Neuronal stem cell (in vitro differentiated cells): ENCODE measurements around the gene CRYBA4.

Experiments
- DNase-seq: peaks from one replicate; pipeline ENCODE4 v3.0.0-alpha.2; 2013; ENCODE audit warnings: low spot score
- H2AFZ ChIP-seq: one replicate; pipeline ENCODE4 v1.6.1; 2013; ENCODE audit warnings: mild to moderate bottlenecking, low read length, inconsistent platforms
- H2AK5ac ChIP-seq: 2 replicates; pipeline ENCODE4 v1.6.1; 2013; ENCODE audit warnings: low read depth, mild to moderate bottlenecking, inconsistent platforms, low read length, moderate library complexity, mixed read lengths
- H2BK120ac ChIP-seq: 2 replicates; pipeline ENCODE4 v1.6.1; 2013; ENCODE audit warnings: low read depth, mild to moderate bottlenecking, inconsistent platforms, low read length, moderate library complexity, mixed read lengths
- H2BK12ac ChIP-seq: one replicate; pipeline ENCODE4 v1.6.1; 2013; ENCODE audit warnings: low read length, inconsistent platforms
- H2BK15ac ChIP-seq: 2 replicates; pipeline ENCODE4 v1.6.1; 2013; ENCODE audit warnings: mild to moderate bottlenecking, low read length, inconsistent platforms, mixed read lengths
- H2BK5ac ChIP-seq: one replicate; pipeline ENCODE4 v1.6.1; 2013; ENCODE audit warnings: inconsistent platforms, mild to moderate bottlenecking, low read length, moderate library complexity
- H3K14ac ChIP-seq: one replicate; pipeline ENCODE4 v1.6.1; 2013; ENCODE audit warnings: low read length, inconsistent platforms
- H3K18ac ChIP-seq: 2 replicates; pipeline ENCODE4 v1.6.1; 2013; ENCODE audit warnings: low read length, inconsistent platforms
- H3K23ac ChIP-seq: 2 replicates; pipeline ENCODE4 v1.6.1; 2013; ENCODE audit warnings: low read depth, mild to moderate bottlenecking, mixed read lengths, low read length, inconsistent platforms; ENCODE audit not compliant: poor library complexity
- H3K27ac ChIP-seq: replicated peaks from 3 replicates; pipeline ENCODE4 v1.5.1; 2013; ENCODE audit warnings: low read length, inconsistent platforms
- H3K27me3 ChIP-seq, 3 experiments: 2 replicates each; pipeline ENCODE4 v1.6.1; 2013; ENCODE audit warnings: low read length in 3 of 3, mild to moderate bottlenecking in 2 of 3, inconsistent platforms in 1 of 3, low read depth in 1 of 3, mixed read lengths in 1 of 3, moderate library complexity in 1 of 3; ENCODE audit not compliant: control insufficient read depth in 3 of 3, insufficient read depth in 3 of 3
- H3K36me3 ChIP-seq, 2 donors: replicated peaks in 1 of 2; 2 replicates each; pipeline ENCODE4 v1.6.1; 2013; ENCODE audit warnings: low read length in 2 of 2; ENCODE audit not compliant: control insufficient read depth in 2 of 2, insufficient read depth in 2 of 2
- H3K4ac ChIP-seq: 2 replicates; pipeline ENCODE4 v1.6.1; 2013; ENCODE audit warnings: inconsistent platforms, mild to moderate bottlenecking, low read length, moderate library complexity
- H3K4me1 ChIP-seq, 2 donors: 1 replicate in 1 of 2; 2 replicates in 1 of 2; pipeline ENCODE4 v1.6.1; 2013; ENCODE audit warnings: low read length in 2 of 2, low read depth in 1 of 2; ENCODE audit not compliant: control insufficient read depth in 2 of 2, insufficient read depth in 1 of 2
- H3K4me2 ChIP-seq: one replicate; pipeline ENCODE4 v1.6.1; 2013; ENCODE audit warnings: mild to moderate bottlenecking, low read length, inconsistent platforms; ENCODE audit not compliant: insufficient read depth, poor library complexity, severe bottlenecking
- H3K4me3 ChIP-seq, 2 donors: 2 replicates each; pipeline ENCODE4 v1.5.1; 2013; ENCODE audit warnings: low read length in 2 of 2, mild to moderate bottlenecking in 2 of 2, inconsistent platforms in 1 of 2, moderate library complexity in 1 of 2
- H3K79me1 ChIP-seq: one replicate; pipeline ENCODE4 v1.6.1; 2013; ENCODE audit warnings: low read depth, mild to moderate bottlenecking, inconsistent platforms, low read length, moderate library complexity
- H3K9ac ChIP-seq: one replicate; pipeline ENCODE4 v1.6.1; 2013; ENCODE audit warnings: mild to moderate bottlenecking, low read depth, low read length, inconsistent platforms; ENCODE audit not compliant: poor library complexity
- H3K9me3 ChIP-seq, 2 donors: replicated peaks in 1 of 2; 2 replicates each; pipeline versions ENCODE3 to v1.6.1; 2013; ENCODE audit warnings: low read length in 2 of 2, mild to moderate bottlenecking in 2 of 2, inconsistent platforms in 1 of 2, low read depth in 1 of 2, mixed read lengths in 1 of 2, moderate library complexity in 1 of 2; ENCODE audit not compliant: control insufficient read depth in 2 of 2, insufficient read depth in 1 of 2
- H4K8ac ChIP-seq: one replicate; pipeline ENCODE4 v1.6.1; 2013; ENCODE audit warnings: low read depth, mild to moderate bottlenecking, inconsistent platforms, low read length, moderate library complexity
- H4K91ac ChIP-seq: one replicate; pipeline ENCODE4 v1.6.1; 2013; ENCODE audit warnings: low read length, low read depth, mild to moderate bottlenecking, inconsistent platforms; ENCODE audit not compliant: poor library complexity
- WGBS, 2 donors: extraction: QIAGEN DNeasy Blood & Tissue Kit; methylation state at CpG; one replicate each; pipeline ENCODE4 v1.1.7; 2013; ENCODE audit warnings: missing lambda C conversion rate in 2 of 2, mixed read lengths in 1 of 2; ENCODE audit not compliant: insufficient read length in 2 of 2, insufficient replicate concordance in 1 of 2; ENCODE audit errors: extremely low coverage in 2 of 2; 5-methylcytosine and 5-hydroxymethylcytosine counted together

Gene CRYBA4

DNA sequence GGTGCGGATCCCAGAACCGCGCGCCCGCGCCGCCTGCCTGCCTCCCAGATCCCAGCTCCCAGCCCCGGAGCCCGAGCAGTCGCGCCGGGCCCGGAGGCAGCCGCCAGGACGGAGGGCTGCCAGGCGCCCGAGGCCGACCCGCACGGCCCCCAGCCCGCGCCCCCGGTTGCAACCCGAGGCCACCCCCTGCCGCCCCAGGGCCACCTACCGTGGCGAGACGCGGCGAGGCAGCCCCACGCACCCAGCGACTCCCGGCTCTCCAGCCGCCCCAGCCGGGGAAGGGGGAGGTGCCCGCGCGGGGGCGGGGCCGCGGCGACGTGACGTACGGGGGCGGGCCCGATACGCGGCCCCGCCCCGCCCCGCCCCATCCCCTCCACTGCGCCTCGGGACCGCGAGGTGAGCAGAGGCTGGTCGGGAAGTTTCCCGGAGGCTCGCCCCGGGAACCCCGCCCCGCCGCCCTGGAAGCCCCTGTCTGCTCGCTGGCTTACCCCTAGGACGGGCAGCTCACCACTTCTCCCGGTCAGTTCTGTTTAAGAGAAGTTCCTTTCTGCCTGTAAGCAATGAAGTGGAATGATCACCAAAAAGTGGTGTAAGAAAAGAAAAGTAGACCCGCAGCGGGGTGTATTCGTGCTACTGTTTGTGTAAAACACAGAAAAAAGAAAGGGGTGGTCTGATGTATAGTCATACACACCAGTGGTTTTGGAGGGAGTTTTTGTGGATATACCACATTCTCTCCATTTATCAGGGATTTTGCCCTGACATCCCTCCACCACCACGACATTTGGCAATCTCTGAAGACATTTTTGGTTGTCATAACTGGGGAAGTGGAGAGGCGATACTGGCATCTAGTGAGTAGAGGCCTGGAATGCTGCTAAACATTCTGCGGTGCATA, 31.7 kb upstream of the CRYBA4 start, which contains the start of gene TPST2:
TSS of gene TPST2 (minus strand) at position 288 of the 892 bp plus-strand sequence. CDS start 48,502 bp downstream, outside the sequence.
- peak; percentile 80 for DNase-seq
- peak within 1 kb of the TSS; percentile 91 for H3K14ac ChIP-seq
- peak within 1 kb of the TSS; percentile 89 for H3K18ac ChIP-seq
- H3K4ac ChIP-seq: peak within 1 kb of the TSS; percentile 12
- peak within 1 kb of the TSS; percentile 43 for H2BK15ac ChIP-seq
- H4K91ac ChIP-seq: no peak within 1 kb of the TSS
- peak within 1 kb of the TSS; percentile 19 for H2BK120ac ChIP-seq
- peak within 1 kb of the TSS; percentile 82 for H3K9ac ChIP-seq
- H3K23ac ChIP-seq: peak within 1 kb of the TSS; percentile 90
- peak within 1 kb of the TSS; percentile 85 for H2BK5ac ChIP-seq
- no peak within 1 kb of the TSS for H2BK12ac ChIP-seq
- H3K4me3 ChIP-seq: peak within 1 kb of the TSS; percentile 60 to 87
- H2AFZ ChIP-seq: peak within 1 kb of the TSS; percentile 78
- H3K27ac ChIP-seq: no peak within 1 kb of the TSS
- peaks cover 8% of the 10 kb centered on the region for H3K79me1 ChIP-seq
- peak within 1 kb of the TSS; percentile 92 for H3K4me2 ChIP-seq
- no peaks in the 10 kb centered on the region for H3K27me3 ChIP-seq
- H4K8ac ChIP-seq: no peak within 1 kb of the TSS
- no CpG with 5 or more reads among the region's 72 CpGs for WGBS, 2 donors
- H3K4me1 ChIP-seq: peaks cover 3 to 6% of the 10 kb centered on the region in 2 donors
- peaks cover 2 to 6% of the 10 kb centered on the region in 2 donors for H3K9me3 ChIP-seq
- H2AK5ac ChIP-seq: peak within 1 kb of the TSS; percentile 65
- peaks cover 0 to 17% of the 10 kb centered on the region in 2 donors for H3K36me3 ChIP-seq

DNA sequence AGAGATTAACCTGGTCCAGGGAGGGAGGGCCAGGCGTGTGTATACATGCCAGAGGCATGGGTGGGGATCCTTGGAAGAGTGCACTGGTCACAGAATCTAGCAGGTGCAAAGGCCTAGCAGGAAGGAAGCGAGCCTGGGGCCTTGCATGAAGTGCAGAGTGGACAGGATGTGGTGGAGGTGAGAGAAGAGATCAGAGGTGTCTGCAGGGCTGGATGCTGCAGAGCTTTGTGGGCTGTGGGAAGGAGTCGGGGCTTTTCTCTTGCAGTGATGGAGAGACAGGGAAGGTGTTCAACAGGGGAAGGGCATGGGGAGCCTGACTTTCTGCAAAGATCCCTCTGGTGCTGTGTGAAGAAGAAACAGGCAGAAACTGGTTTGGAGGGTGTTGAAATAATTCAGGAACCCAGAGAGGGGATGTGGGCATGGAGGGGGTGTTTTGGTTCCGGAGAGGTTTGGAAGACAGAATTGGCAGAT, 29.3 kb upstream of the CRYBA4 start:
- Histone ChIP-seq H3K79me1 (peaks cover 8% of the 10 kb centered on the region), H2AK5ac (no peak overlapping the region), H3K36me3 (peaks cover 0 to 13% of the 10 kb centered on the region in 2 donors), H2BK12ac (no peak overlapping the region), H3K27ac (no peak overlapping the region), H3K4me2 (no peak overlapping the region), H4K8ac (no peak overlapping the region), H3K9me3 (peaks cover 2 to 6% of the 10 kb centered on the region in 2 donors), H3K23ac (no peak overlapping the region), H2AFZ (peak overlapping the region; percentile 39), H3K9ac (no peak overlapping the region), H3K4me3 (no peak overlapping the region), H3K27me3 (no peaks in the 10 kb centered on the region), H2BK15ac (peak overlapping the region; percentile 40), H3K4ac (no peak overlapping the region), H3K14ac (peak overlapping the region; percentile 31), H4K91ac (no peak overlapping the region), H2BK5ac (no peak overlapping the region), H3K4me1 (peaks cover 0 to 6% of the 10 kb centered on the region in 2 donors), H3K18ac (no peak overlapping the region), H2BK120ac (no peak overlapping the region)
- no CpG with 5 or more reads among the region's 4 CpGs for WGBS, 2 donors
- DNase-seq: no peak

DNA sequence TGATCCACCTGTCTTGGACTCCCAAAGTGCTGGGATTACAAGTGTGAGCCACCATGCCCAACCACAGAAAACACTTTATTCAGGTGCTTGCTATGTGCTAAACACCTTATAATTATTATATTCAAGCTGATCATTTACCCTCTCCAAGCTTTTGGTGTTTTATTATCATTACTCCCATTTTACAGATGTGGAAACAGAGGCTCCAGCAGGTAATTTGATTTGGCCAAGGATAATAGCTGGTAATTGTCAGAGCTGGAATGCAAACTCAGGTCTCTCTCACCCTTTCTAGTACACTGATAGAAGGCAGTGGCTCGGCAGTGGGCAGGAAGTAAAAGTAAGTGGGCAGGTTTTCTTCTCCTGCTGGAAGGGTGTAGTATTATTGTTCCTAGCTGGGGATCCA, 28.0 kb upstream of the CRYBA4 start:
- H2BK15ac ChIP-seq: no peak overlapping the region
- no peak overlapping the region for H2AK5ac ChIP-seq
- peaks cover 0 to under 1% of the 10 kb centered on the region in 2 donors for H3K36me3 ChIP-seq
- no peak overlapping the region for H3K23ac ChIP-seq
- H2BK5ac ChIP-seq: no peak overlapping the region
- H4K8ac ChIP-seq: no peak overlapping the region
- no peak for DNase-seq
- no peak overlapping the region for H3K18ac ChIP-seq
- no peaks in the 10 kb centered on the region for H3K9me3 ChIP-seq
- no peak overlapping the region for H2BK120ac ChIP-seq
- H2BK12ac ChIP-seq: no peak overlapping the region
- H3K4me2 ChIP-seq: no peak overlapping the region
- H3K9ac ChIP-seq: no peak overlapping the region
- no peak overlapping the region for H3K4me3 ChIP-seq
- no peak overlapping the region for H4K91ac ChIP-seq
- H2AFZ ChIP-seq: no peak overlapping the region
- no peaks in the 10 kb centered on the region for H3K27me3 ChIP-seq
- H3K4me1 ChIP-seq: peaks cover 0 to 5% of the 10 kb centered on the region in 2 donors
- H3K79me1 ChIP-seq: peaks cover 6% of the 10 kb centered on the region
- H3K14ac ChIP-seq: no peak overlapping the region
- no peak overlapping the region for H3K4ac ChIP-seq
- no CpG with 5 or more reads among the region's 1 CpG for WGBS, 2 donors
- H3K27ac ChIP-seq: no peak overlapping the region

DNA sequence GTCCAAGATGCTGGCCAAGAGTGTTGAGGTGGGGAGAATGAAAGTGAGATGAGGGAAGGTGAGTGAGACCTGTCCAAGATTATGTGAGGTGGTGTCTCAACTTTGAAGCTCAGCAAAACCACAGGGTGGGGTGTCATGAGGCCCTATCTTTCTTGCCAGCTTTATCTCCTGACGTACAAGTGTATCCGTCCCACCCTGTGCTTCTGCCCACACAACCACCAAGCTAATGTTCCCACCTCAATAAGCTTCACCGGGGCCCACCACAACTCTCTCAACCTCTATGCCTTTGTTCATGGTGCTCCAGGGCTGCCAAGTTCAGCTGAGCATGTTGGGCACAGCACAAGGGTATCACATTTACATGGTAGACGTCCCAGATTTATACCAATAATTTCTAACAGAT, 24.7 kb upstream of the CRYBA4 start:
- H3K18ac ChIP-seq: peak overlapping the region; percentile 32
- H4K91ac ChIP-seq: no peak overlapping the region
- no peak overlapping the region for H3K9ac ChIP-seq
- H2AFZ ChIP-seq: no peak overlapping the region
- no peaks in the 10 kb centered on the region for H3K36me3 ChIP-seq
- H3K14ac ChIP-seq: no peak overlapping the region
- H3K79me1 ChIP-seq: no peaks in the 10 kb centered on the region
- no peak overlapping the region for H3K4me3 ChIP-seq
- no peak overlapping the region for H3K4me2 ChIP-seq
- peaks cover 0 to 6% of the 10 kb centered on the region in 2 donors for H3K4me1 ChIP-seq
- H3K9me3 ChIP-seq: no peaks in the 10 kb centered on the region
- no peak overlapping the region for H2AK5ac ChIP-seq
- H4K8ac ChIP-seq: no peak overlapping the region
- no CpG with 5 or more reads among the region's 4 CpGs for WGBS, 2 donors
- H3K4ac ChIP-seq: no peak overlapping the region
- no peak overlapping the region for H2BK5ac ChIP-seq
- H3K27ac ChIP-seq: no peak overlapping the region
- H2BK15ac ChIP-seq: no peak overlapping the region
- no peaks in the 10 kb centered on the region for H3K27me3 ChIP-seq
- H3K23ac ChIP-seq: no peak overlapping the region
- no peak for DNase-seq
- H2BK120ac ChIP-seq: no peak overlapping the region
- no peak overlapping the region for H2BK12ac ChIP-seq
